Measurements from ENCODE around the gene GPR12.

DNA sequence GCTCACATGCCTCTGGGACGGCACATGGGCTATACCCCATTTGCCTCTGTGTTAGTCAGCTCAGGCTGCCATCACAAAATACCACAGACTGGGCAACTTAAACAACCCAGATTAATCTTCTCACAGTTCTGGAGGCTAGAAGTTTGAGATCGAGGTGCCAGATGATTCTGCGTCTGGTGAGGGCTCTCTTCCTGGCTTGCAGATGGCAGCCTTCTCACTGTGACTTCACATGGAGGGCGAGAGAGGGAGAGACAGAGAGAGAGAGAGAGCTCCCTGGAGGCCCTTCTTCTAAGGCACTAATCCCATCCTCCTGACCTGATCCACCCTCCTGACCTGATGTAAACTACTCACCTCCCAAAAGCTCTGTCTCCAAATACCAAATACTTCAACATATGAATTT is 55.0 kb downstream of the GPR12 start:
- TF ChIP-seq POLR2A (IDR thresholded peaks at IDR 0.05), result no peak
- TF ChIP-seq, protein P1, sequence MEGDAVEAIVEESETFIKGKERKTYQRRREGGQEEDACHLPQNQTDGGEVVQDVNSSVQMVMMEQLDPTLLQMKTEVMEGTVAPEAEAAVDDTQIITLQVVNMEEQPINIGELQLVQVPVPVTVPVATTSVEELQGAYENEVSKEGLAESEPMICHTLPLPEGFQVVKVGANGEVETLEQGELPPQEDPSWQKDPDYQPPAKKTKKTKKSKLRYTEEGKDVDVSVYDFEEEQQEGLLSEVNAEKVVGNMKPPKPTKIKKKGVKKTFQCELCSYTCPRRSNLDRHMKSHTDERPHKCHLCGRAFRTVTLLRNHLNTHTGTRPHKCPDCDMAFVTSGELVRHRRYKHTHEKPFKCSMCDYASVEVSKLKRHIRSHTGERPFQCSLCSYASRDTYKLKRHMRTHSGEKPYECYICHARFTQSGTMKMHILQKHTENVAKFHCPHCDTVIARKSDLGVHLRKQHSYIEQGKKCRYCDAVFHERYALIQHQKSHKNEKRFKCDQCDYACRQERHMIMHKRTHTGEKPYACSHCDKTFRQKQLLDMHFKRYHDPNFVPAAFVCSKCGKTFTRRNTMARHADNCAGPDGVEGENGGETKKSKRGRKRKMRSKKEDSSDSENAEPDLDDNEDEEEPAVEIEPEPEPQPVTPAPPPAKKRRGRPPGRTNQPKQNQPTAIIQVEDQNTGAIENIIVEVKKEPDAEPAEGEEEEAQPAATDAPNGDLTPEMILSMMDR (IDR thresholded peaks at IDR 0.05), result no peak
